ENCODE measurements around the gene MGST3.
"Not testable (repeated sequence)": the region's sequence is repeated elsewhere in the genome, so short reads cannot be mapped to it uniquely, and the experiment has no call there.

MGST3 gene

DNA sequence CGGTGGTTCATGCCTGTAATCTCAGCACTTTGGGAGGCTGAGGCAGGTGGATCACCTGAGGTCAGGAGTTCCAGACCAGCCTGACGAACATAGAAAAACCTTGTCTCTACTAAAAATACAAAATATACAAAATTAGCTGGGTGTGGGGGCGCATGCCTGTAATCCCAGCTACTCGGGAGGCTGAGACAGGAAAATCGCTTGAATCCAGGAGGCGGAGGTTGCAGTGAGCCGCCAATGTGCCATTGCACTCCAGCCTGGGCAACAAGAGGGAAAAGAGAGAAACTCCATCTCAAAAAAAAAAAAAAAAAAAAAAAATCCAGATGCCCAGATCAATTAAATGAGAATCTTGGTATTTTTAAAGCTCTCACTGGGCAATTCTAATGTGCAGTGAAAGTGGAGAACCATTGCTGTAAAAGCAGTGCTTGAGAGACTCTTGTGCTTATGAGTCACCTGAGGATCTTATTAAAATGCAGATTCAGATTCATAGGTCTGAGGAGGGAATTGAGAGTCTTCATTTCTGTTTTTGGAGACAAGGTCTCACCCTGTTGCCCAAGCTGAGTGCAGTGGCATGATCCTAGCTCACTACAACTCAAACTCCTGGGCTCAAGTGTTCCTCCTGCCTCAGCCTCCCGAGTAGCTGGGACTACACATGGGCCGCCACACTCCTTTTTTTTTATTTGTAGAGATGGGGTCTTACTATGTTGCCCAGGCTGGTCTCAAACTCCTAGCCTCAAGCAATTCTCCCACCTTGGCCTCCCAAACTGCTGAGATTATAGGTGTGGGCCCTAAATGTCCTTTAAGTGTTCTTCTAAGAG lies 27.9 kb downstream of the MGST3 start:
- DNase-seq (ENCODE audit: low spot score), result not testable (repeated sequence)

- no peak for DNase-seq (ENCODE audit: low spot score)
Observed at GRCh38 chr1:165659581-165659895, 28.5 kb downstream of the MGST3 start.

DNA sequence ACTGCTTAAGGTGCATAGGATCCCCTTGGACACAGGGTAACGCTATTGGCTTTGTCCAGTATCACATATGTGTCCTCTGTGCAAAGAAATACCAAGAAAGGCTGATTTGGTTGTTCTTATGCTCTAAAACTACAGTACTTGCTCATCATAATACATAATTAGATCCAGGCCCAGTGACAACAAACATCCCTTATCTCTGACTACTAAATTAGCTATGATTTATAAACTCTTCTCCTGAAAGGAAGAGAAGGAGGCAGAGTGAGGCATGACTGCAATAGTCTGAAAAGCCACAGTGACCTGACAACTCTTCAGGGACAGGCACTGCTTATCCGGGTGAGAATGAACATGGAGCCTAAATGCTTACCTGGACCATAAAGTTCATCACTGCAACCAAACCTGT lies 30.7 kb downstream of the MGST3 start:
- DNase-seq (ENCODE audit: low spot score), result no peak

GRCh38 chr1:165662186-165662585 lies 31.2 kb downstream of the MGST3 start:
- no peak for DNase-seq (ENCODE audit: low spot score)

DNA sequence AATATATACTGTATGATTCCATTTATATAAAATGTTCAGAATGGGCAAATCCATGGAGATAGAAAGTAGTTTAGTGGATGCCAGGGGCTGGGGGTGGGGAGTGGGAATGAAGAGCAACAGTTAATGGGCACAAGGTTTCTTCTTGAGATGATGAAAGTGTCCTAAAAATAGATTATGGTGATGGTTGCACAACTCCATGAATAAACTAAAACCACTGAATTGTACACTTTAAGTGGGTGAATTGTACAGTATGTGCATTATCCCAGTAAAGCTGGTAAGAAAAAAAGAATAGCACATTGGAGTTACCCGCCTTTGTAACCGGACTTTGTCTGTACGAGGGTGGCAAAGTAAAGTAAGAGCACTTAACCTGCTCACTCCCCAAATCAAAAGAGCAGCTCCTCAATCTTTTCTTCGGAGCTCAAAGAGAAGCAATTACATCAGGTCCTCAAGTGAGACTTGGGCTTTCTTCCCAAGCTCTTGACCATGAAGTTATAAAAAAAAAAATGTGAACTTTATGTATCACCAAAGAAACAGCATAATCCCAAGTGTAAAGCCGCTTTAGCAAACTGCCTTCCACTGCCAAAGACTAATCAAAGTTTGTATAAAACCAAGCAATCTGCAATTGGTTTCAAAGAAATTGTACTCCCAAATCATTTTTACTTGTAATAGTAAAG lies 35.3 kb downstream of the MGST3 start:
- no peak for DNase-seq (ENCODE audit: low spot score)

GRCh38 chr1:165668184-165668583 lies 37.1 kb downstream of the MGST3 start:
- DNase-seq (ENCODE audit: low spot score), result no peak

- no peak for DNase-seq (ENCODE audit: low spot score)
Observed at GRCh38 chr1:165671526-165671925, 40.5 kb downstream of the MGST3 start.

DNA sequence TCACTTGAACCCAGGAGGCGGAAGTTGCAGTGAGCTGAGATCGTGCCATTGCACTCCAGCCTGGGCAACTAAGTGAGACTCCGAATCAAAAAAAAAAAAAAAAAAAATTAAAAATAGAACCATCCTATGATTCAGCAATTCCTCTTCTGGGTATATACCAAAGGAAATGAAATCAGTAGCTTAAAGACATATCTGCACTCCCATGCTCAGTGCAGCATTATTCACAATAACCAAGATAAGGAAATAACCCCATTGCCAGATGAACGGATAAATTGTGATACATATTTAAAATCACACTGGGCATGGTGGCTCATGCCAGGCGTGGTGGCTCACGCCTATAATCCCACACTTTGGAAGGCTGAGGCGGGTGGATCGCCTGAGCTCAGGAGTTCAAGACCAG lies 43.6 kb downstream of the MGST3 start:
- DNase-seq (ENCODE audit: low spot score), result no peak

- no peak for DNase-seq (ENCODE audit: low spot score)
Observed at GRCh38 chr1:165675794-165676193, 44.8 kb downstream of the MGST3 start.

DNA sequence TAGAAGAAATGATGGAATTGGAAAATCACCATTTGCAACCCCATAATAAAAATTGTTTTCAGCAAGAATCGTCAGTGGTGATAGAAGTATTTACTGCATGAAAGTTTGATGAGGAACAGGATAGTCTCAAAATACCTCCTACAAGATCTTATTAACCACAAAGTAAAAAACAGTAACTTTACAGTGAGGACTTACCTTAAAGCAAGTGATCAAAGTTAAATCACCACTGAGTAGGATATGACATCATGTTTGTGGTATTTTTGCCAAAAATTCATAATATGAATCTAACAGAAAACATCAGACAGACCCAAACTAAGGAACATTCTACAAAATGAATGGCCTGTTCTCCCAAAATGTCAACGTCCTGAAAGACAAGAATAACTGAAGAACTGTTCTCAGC lies 47.5 kb downstream of the MGST3 start:
- DNase-seq (ENCODE audit: low spot score), result no peak

GRCh38 chr1:165679282-165680036 lies 48.4 kb downstream of the MGST3 start:
- DNase-seq (ENCODE audit: low spot score), result no peak

- DNase-seq (ENCODE audit: low spot score), result no peak
Observed at GRCh38 chr1:165680303-165680702, 49.3 kb downstream of the MGST3 start.

- not testable (repeated sequence) for DNase-seq (ENCODE audit: low spot score)
Observed at GRCh38 chr1:165680773-165681172, 49.7 kb downstream of the MGST3 start.

DNA sequence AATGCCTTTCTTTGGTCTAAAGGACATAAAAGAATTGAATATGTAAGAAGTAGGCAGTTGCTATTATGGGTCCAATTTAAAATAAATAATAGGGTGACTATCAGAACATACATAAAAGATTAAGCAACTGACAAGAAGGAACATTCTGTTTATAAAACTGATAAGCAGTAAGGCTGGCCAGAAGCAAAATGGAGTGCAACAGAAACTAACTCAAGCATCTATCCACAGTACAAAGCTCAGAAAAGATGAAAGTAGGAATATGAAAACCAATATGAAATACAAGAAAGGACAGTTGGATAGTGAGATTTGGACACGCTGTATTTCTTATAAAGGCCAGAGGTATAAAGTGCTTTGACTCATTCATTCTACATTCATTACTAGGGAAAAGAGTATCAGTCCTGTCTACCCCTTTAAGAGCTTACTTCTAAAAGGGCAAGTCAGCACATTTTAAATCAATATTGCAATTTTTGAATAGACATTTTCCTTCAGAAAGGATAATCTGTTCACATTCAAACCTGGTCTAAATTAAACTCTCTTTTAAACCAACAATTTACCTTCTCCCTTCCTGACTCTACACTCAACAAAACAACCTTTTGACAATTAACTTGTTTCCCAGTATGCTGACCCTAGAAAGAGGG lies 52.9 kb downstream of the MGST3 start:
- DNase-seq (ENCODE audit: low spot score), result no peak

DNA sequence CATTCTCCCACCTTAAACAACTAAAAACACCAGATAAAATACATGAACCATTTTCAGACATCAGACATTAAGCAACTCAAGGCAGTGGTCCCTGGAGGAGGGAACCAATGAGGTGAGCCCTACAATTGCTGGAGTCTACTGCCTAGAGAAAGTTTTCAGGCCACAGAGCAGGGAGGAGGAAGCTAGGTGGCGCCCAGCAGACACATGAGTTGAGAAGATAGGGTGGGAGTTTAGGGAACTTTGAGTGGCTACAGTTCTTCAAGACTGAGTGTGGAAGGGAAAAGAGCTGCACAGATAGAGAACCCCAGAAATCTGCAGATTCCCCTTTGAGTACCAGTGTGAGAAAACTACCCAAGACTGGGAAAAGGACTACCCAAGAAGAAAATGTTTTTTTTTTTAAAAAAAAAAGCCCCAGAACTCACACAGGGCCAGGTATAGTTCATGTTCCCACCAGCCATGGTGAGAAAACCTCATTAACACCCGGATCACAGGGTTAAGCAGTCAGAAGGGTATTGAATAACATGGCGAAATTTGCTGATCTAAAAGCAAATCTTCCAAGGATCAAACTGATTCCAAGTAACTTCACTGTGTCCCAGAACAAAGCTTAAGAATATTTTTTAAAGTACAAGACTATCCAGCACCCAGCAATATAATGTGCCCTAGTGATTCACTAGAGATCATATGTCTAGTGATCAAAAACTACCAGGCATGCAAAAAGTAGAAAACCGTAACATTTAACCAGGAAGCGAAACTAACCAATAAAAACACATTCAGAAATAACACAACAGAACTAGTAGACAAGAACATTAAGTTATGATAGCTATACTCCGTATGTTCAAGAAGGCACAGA lies 55.3 kb downstream of the MGST3 start:
- no peak for DNase-seq (ENCODE audit: low spot score)

GRCh38 chr1:165686971-165687433 lies 56.0 kb downstream of the MGST3 start:
- no peak for DNase-seq (ENCODE audit: low spot score)

DNA sequence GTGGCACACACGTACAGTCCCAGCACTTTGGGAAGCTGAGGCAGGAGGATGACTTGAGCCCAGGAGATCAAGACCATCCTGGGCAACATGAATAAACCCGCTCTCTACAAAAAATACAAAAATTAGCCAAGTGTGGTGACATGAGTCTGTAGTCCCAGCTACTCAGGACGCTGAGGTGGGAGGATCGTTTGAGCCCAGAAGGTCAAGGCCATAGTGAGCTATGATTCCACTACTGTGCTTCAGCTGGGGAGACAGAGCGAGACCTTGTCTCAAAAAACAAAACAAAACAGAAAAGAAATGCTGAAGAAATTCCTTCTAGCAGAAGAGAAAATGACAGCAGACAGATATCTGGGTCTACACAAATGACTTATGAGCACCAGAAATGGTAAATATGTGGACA lies 57.0 kb downstream of the MGST3 start:
- DNase-seq (ENCODE audit: low spot score), result no peak

GRCh38 chr1:165695031-165695430 lies 64.0 kb downstream of the MGST3 start:
- DNase-seq (ENCODE audit: low spot score), result no peak

DNA sequence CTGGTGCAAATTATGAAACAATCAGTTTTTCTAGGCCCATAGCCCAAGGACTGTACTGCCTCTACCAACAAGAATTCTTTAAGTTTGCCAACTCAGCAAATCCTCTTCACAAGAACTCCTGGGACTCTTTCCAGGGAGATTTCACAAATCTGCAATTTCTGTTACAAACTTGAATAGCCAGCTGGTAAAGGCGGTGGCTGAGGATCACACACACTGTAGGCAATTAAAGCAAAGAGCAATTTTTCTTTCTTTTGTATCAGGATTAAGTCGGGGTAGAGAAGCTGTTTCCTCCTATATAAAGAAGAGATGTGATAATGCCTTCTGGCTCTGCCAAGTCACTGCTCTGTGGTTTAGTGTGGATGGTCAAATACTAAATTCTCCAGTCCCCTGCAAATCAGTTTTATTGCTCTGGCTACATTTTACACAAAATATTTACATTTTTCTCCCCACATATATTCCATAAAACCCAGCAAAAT lies 65.6 kb downstream of the MGST3 start:
- no peak for DNase-seq (ENCODE audit: low spot score)

DNA sequence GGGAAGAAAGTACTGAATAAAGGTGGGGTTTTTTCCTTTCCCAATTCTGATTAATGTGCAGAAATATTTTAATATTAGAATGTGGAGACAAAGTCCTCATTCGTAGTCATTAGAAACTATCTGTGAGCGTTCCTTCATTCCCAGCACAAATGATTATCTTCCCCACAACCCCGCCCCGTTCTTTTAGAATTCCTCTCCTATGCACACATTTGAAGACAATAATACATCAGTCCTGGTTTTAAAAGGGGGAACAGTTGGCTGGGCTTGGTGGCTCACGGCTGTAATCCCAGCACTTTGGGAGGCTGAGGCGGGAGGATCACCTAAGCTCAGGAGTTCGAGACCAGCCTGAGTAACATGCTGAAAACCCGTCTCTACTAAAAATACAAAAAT lies 66.5 kb downstream of the MGST3 start:
- no peak for DNase-seq (ENCODE audit: low spot score)
